Lower leg skin (tissue), 3 donors: ENCODE results near the gene ASIC4.

ENCODE experiments used
- CTCF ChIP-seq, 3 donors: fragments of 450-650 bp; IDR thresholded peaks; one replicate each; pipeline ENCODE4 v1.5.1; 2016; ENCODE audit warnings: antibody characterized with exemption in 3 of 3, mild to moderate bottlenecking in 3 of 3, moderate library complexity in 2 of 3
- POLR2A ChIP-seq, 2 donors: fragments of 450-650 bp; IDR thresholded peaks; one replicate each; pipeline ENCODE4 v1.6.1; 2016 to 2017; ENCODE audit warnings: antibody characterized with exemption in 2 of 2, mild to moderate bottlenecking in 1 of 2, moderate library complexity in 1 of 2

- TF ChIP-seq POLR2A (IDR thresholded peaks at IDR 0.05) (no peak), CTCF (IDR thresholded peaks at IDR 0.05) (no peak)
These were observed 31.1 kb downstream of the ASIC4 start for GRCh38 chr2:219545295-219545942.
